GM12878 (cell line): ENCODE data around the gene TGFBR1. TPM values are rescaled to one million over a fixed set of nuclear protein-coding genes. Genes with fewer than 3 reads are reported as not detected.

ENCODE experiments used
- CBFB ChIP-seq: IDR thresholded peaks from 2 replicates; pipeline ENCODE4 v1.6.1; 2016; ENCODE audit warnings: antibody characterized with exemption, low read depth
- CHD4 ChIP-seq: fragments of 200-600 bp; sonication (generic); IDR thresholded peaks from 2 replicates; pipeline ENCODE4 v1.6.1; 2016; ENCODE audit warnings: mild to moderate bottlenecking
- EP300 ChIP-seq, 2 experiments: fragments of 150-350 bp in 1 of 2; IDR thresholded peaks; 2 replicates each; pipeline ENCODE4 v1.6.1; 2011 to 2012; ENCODE audit warnings: low read depth in 2 of 2, low read length in 2 of 2, borderline replicate concordance in 1 of 2, improper control_type of control experiment in 1 of 2, inconsistent platforms in 1 of 2; ENCODE audit not compliant: control insufficient read depth in 1 of 2
- ESRRA ChIP-seq: IDR thresholded peaks from 2 replicates; pipeline ENCODE4 v1.6.1; 2012; ENCODE audit warnings: mild to moderate bottlenecking, low read length, improper control_type of control experiment
- JUND ChIP-seq: IDR thresholded peaks from 2 replicates; pipeline ENCODE4 v1.6.1; 2012; ENCODE audit warnings: low read depth, mild to moderate bottlenecking, low read length, improper control_type of control experiment, moderate library complexity
- KLF5 ChIP-seq: fragments of 450-650 bp; IDR thresholded peaks from 2 replicates; pipeline ENCODE4 v1.6.1; 2014; ENCODE audit warnings: mild to moderate bottlenecking; ENCODE audit not compliant: partially characterized antibody
- MLLT1 ChIP-seq: fragments of 450-650 bp; IDR thresholded peaks from 2 replicates; pipeline ENCODE4 v1.6.1; 2016; ENCODE audit warnings: mild to moderate bottlenecking
- MTA3 ChIP-seq: IDR thresholded peaks from 2 replicates; pipeline ENCODE4 v1.6.1; 2012; ENCODE audit warnings: low read length, inconsistent platforms, borderline replicate concordance
- NFXL1 ChIP-seq: fragments of 450-650 bp; IDR thresholded peaks from 2 replicates; pipeline ENCODE4 v1.6.1; 2017; ENCODE audit warnings: antibody characterized with exemption, mild to moderate bottlenecking, borderline replicate concordance
- NKRF ChIP-seq: fragments of 450-650 bp; conservative IDR thresholded peaks from 2 replicates; pipeline ENCODE4 v1.6.1; 2017; ENCODE audit warnings: mild to moderate bottlenecking, moderate library complexity
- PAX5 ChIP-seq: IDR thresholded peaks from 2 replicates; pipeline ENCODE4 v1.6.1; 2011; ENCODE audit warnings: low read depth, low read length, borderline replicate concordance
- PAX8 ChIP-seq: fragments of 450-650 bp; IDR thresholded peaks from 2 replicates; pipeline ENCODE4 v1.6.1; 2017; ENCODE audit warnings: mild to moderate bottlenecking, moderate library complexity
- SUPT20H ChIP-seq: IDR thresholded peaks from 2 replicates; pipeline ENCODE4 v1.6.1; 2011; ENCODE audit warnings: low read depth, mild to moderate bottlenecking, low read length, moderate library complexity, borderline replicate concordance; ENCODE audit not compliant: control insufficient read depth
- TCF12 ChIP-seq: IDR thresholded peaks from 2 replicates; pipeline ENCODE4 v1.6.1; 2011; ENCODE audit warnings: low read depth, mild to moderate bottlenecking, low read length
- ZNF24 ChIP-seq: fragments of 450-650 bp; IDR thresholded peaks from 2 replicates; pipeline ENCODE4 v1.6.1; 2017; ENCODE audit warnings: antibody characterized with exemption, mild to moderate bottlenecking
- ZSCAN29 ChIP-seq: fragments of 450-650 bp; IDR thresholded peaks from 2 replicates; pipeline ENCODE4 v1.6.1; 2017; ENCODE audit warnings: mild to moderate bottlenecking, moderate library complexity
- polyA plus RNA-seq, 11 experiments: library from polyadenylated mRNA; depleted of rRNA in 4 of 11; unstranded in 6 of 11; stranded (reverse) in 5 of 11; fragments of >200 nt; fragmentation: Nextera tagmentation in 4 of 11; fragmentation: Illumina TruSeq in 1 of 11; extraction: Ambion mirVana in 4 of 11; extraction: Trizol in 1 of 11; gene quantifications; 1 replicate in 1 of 11; 2 replicates in 10 of 11; pipeline versions ENCODE4 v1.2.1 to v1.2.3, GENCODE V29; 2011 to 2016; ENCODE audit warnings: inconsistent platforms in 2 of 11, missing spikeins in 2 of 11, low read depth in 1 of 11
- total RNA-seq, 4 experiments: library from RNA; depleted of rRNA in 3 of 4; stranded (reverse); fragments of >200 nt in 3 of 4; fragmentation: Illumina TruSeq in 1 of 4; extraction: Trizol in 1 of 4; gene quantifications; 2 replicates each; pipeline versions ENCODE4 v1.2.1 to v1.2.3, GENCODE V29; 2013 to 2021
- TF ChIP-seq, protein P1 (sequence below): IDR thresholded peaks from 2 replicates; pipeline ENCODE4 v1.6.1; 2012; ENCODE audit warnings: improper control_type of control experiment, low read depth, low read length; ENCODE audit not compliant: insufficient replicate concordance
- TF ChIP-seq, protein P2 (sequence below): IDR thresholded peaks from 2 replicates; pipeline ENCODE4 v1.6.1; 2011; ENCODE audit warnings: mild to moderate bottlenecking, low read depth, low read length, moderate library complexity; ENCODE audit not compliant: insufficient replicate concordance

Gene TGFBR1
- total and polyA plus RNA-seq, 10 of the 15 experiments (the other 5 are each of a cell fraction or from before 2014, with no cell fraction given): 2.9 to 27.2 (median 16.6) TPM

GRCh38 chr9:99181621-99182020, 76.7 kb downstream of the TGFBR1 start (continued):
- TF ChIP-seq NKRF (peak; percentile 65), MLLT1 (peak; percentile 92), SUPT20H (no peak), KLF5 (peak; percentile 82), PAX8 (no peak), ZSCAN29 (peak; percentile 74; the same call in 1 of the 2 replicates), CHD4 (no peak), NFXL1 (no peak), JUND (no peak), TCF12 (peak; percentile 77), MTA3 (peak; percentile 77), EP300 (IDR thresholded peaks at IDR 0.05; ENCODE audit: borderline replicate concordance in 1 of 2, control insufficient read depth in 1 of 2, low read depth in 2 of 2, low read length in 2 of 2) (peak; percentile 95 to 99), ESRRA (no peak; the same call in 1 of the 2 replicates), CBFB (peak; percentile 99), ZNF24 (peak; percentile 76), PAX5 (peak; percentile 91)
- TF ChIP-seq, protein P1, sequence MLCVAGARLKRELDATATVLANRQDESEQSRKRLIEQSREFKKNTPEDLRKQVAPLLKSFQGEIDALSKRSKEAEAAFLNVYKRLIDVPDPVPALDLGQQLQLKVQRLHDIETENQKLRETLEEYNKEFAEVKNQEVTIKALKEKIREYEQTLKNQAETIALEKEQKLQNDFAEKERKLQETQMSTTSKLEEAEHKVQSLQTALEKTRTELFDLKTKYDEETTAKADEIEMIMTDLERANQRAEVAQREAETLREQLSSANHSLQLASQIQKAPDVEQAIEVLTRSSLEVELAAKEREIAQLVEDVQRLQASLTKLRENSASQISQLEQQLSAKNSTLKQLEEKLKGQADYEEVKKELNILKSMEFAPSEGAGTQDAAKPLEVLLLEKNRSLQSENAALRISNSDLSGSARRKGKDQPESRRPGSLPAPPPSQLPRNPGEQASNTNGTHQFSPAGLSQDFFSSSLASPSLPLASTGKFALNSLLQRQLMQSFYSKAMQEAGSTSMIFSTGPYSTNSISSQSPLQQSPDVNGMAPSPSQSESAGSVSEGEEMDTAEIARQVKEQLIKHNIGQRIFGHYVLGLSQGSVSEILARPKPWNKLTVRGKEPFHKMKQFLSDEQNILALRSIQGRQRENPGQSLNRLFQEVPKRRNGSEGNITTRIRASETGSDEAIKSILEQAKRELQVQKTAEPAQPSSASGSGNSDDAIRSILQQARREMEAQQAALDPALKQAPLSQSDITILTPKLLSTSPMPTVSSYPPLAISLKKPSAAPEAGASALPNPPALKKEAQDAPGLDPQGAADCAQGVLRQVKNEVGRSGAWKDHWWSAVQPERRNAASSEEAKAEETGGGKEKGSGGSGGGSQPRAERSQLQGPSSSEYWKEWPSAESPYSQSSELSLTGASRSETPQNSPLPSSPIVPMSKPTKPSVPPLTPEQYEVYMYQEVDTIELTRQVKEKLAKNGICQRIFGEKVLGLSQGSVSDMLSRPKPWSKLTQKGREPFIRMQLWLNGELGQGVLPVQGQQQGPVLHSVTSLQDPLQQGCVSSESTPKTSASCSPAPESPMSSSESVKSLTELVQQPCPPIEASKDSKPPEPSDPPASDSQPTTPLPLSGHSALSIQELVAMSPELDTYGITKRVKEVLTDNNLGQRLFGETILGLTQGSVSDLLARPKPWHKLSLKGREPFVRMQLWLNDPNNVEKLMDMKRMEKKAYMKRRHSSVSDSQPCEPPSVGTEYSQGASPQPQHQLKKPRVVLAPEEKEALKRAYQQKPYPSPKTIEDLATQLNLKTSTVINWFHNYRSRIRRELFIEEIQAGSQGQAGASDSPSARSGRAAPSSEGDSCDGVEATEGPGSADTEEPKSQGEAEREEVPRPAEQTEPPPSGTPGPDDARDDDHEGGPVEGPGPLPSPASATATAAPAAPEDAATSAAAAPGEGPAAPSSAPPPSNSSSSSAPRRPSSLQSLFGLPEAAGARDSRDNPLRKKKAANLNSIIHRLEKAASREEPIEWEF: no peak
- TF ChIP-seq, protein P2, sequence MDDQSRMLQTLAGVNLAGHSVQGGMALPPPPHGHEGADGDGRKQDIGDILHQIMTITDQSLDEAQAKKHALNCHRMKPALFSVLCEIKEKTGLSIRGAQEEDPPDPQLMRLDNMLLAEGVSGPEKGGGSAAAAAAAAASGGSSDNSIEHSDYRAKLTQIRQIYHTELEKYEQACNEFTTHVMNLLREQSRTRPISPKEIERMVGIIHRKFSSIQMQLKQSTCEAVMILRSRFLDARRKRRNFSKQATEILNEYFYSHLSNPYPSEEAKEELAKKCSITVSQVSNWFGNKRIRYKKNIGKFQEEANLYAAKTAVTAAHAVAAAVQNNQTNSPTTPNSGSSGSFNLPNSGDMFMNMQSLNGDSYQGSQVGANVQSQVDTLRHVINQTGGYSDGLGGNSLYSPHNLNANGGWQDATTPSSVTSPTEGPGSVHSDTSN: no peak
